ENCODE results near the gene TCF7L2. TPM values are rescaled to one million over a fixed set of nuclear protein-coding genes. Genes with fewer than 3 reads are reported as not detected.
A peak's percentile ranks its signal among the peaks of the same experiment; 100 is the strongest.

The TCF7L2 gene
- total RNA-seq, 8 experiments from 2014 or later = 2.2 to 62.9 (median 7.5) TPM

- in situ Hi-C loops (cut with MboI; ENCODE audit: low pct_unique_long_range_greater_than_20kb in 2 of 9, low sequenced_read_pairs in 9 of 9, unreplicated experiment in 9 of 9) = no loop called here
- no peak overlapping the region for H3K27ac ChIP-seq
- no peak overlapping the region for H3K4me3 ChIP-seq
- peak in 3 of 8 experiments; percentile 50 to 71 (median 65) for ATAC-seq (replicated peaks in 6 of 8)
- H3K4me1 ChIP-seq (replicated peaks in 1 of 2) = peaks cover 4 to 8% of the 10 kb centered on the region in 2 donors
- WGBS, 10 experiments = 3 to 100% (median 40%) methylated on average over 1 to 8 of the region's 8 CpGs; no CpG with 5 or more reads in 1 of the 10 experiments
Observed at GRCh38 chr10:113007821-113008220, 57.8 kb downstream of the TCF7L2 start.

GRCh38 chr10:113011592-113012374, 61.7 kb downstream of the TCF7L2 start:
- WGBS, 10 experiments = 65 to 100% (median 92%) methylated on average over 1 to 12 of the region's 12 CpGs
- in situ Hi-C loops (cut with MboI; ENCODE audit: low pct_unique_long_range_greater_than_20kb in 2 of 9, low sequenced_read_pairs in 9 of 9, unreplicated experiment in 9 of 9) = no loop called here
- ATAC-seq (replicated peaks in 6 of 8) = no peak

GRCh38 chr10:113015201-113015600, 65.2 kb downstream of the TCF7L2 start:
- in situ Hi-C loops (cut with MboI; ENCODE audit: low pct_unique_long_range_greater_than_20kb in 2 of 9, low sequenced_read_pairs in 9 of 9, unreplicated experiment in 9 of 9) = no loop called here
- H3K27ac ChIP-seq = no peak overlapping the region
- ATAC-seq (replicated peaks in 6 of 8) = no peak
- 60 to 100% (median 77%) methylated on average over 1 to 4 of the region's 4 CpGs; no CpG with 5 or more reads in 4 of the 10 experiments for WGBS, 10 experiments
- peaks cover 20 to 27% of the 10 kb centered on the region in 2 donors for H3K4me1 ChIP-seq (replicated peaks in 1 of 2)
- no peak overlapping the region for H3K4me3 ChIP-seq

More at GRCh38 chr10:113011592-113012374, 61.7 kb downstream of the TCF7L2 start:
- Histone ChIP-seq H3K27ac (no peak overlapping the region), H3K4me1 (replicated peaks in 1 of 2) (peaks cover 6 to 9% of the 10 kb centered on the region in 2 donors), H3K4me3 (no peak overlapping the region)

- ATAC-seq (replicated peaks in 6 of 8) = peak in 2 of 8 experiments; percentile 20 to 61
- Histone ChIP-seq H3K4me3 (no peak overlapping the region), H3K27ac (no peak overlapping the region), H3K4me1 (replicated peaks in 1 of 2) (peaks cover 22 to 40% of the 10 kb centered on the region in 2 donors)
- WGBS, 10 experiments = 49 to 100% (median 76%) methylated on average over 2 to 4 of the region's 5 CpGs; no CpG with 5 or more reads in 4 of the 10 experiments
- in situ Hi-C loops (cut with MboI; ENCODE audit: low pct_unique_long_range_greater_than_20kb in 2 of 9, low sequenced_read_pairs in 9 of 9, unreplicated experiment in 9 of 9) = no loop called here
Observed at GRCh38 chr10:113017376-113017775, 67.3 kb downstream of the TCF7L2 start.

GRCh38 chr10:113018034-113018433, 68.0 kb downstream of the TCF7L2 start:
- in situ Hi-C loops (cut with MboI; ENCODE audit: low pct_unique_long_range_greater_than_20kb in 2 of 9, low sequenced_read_pairs in 9 of 9, unreplicated experiment in 9 of 9) = no loop called here
- H3K4me3 ChIP-seq = no peak overlapping the region
- ATAC-seq (replicated peaks in 6 of 8) = no peak
- peaks cover 22 to 40% of the 10 kb centered on the region in 2 donors for H3K4me1 ChIP-seq (replicated peaks in 1 of 2)
- H3K27ac ChIP-seq = no peak overlapping the region
- WGBS, 10 experiments = 80 to 100% (median 92%) methylated on average over 2 to 3 of the region's 3 CpGs; no CpG with 5 or more reads in 4 of the 10 experiments

- Histone ChIP-seq H3K4me3 (no peak overlapping the region), H3K4me1 (replicated peaks in 1 of 2) (peaks cover 22 to 40% of the 10 kb centered on the region in 2 donors), H3K27ac (no peak overlapping the region)
- no peak for ATAC-seq (replicated peaks in 6 of 8)
- 0 to 100% (median 42%) methylated on average over 1 to 8 of the region's 8 CpGs; no CpG with 5 or more reads in 2 of the 10 experiments for WGBS, 10 experiments
- in situ Hi-C loops (cut with MboI; ENCODE audit: low pct_unique_long_range_greater_than_20kb in 2 of 9, low sequenced_read_pairs in 9 of 9, unreplicated experiment in 9 of 9) = no loop called here
Observed at GRCh38 chr10:113019096-113019495, 69.0 kb downstream of the TCF7L2 start.

- Histone ChIP-seq H3K27ac (no peak overlapping the region), H3K4me1 (replicated peaks in 1 of 2) (peaks cover 22 to 40% of the 10 kb centered on the region in 2 donors), H3K4me3 (no peak overlapping the region)
- 17 to 88% (median 55%) methylated on average over 1 to 9 of the region's 12 CpGs for WGBS, 10 experiments
- in situ Hi-C loops (cut with MboI; ENCODE audit: low pct_unique_long_range_greater_than_20kb in 2 of 9, low sequenced_read_pairs in 9 of 9, unreplicated experiment in 9 of 9) = no loop called here
- ATAC-seq (replicated peaks in 6 of 8) = peak in 3 of 8 experiments; percentile 4 to 23 (median 16)
Observed at GRCh38 chr10:113019692-113020474, 69.8 kb downstream of the TCF7L2 start.

- in situ Hi-C loops (cut with MboI; ENCODE audit: low pct_unique_long_range_greater_than_20kb in 2 of 9, low sequenced_read_pairs in 9 of 9, unreplicated experiment in 9 of 9) = no loop called here
Observed at GRCh38 chr10:113020475-113020753, 70.4 kb downstream of the TCF7L2 start.

GRCh38 chr10:113020838-113021237, 70.8 kb downstream of the TCF7L2 start:
- Histone ChIP-seq H3K4me1 (replicated peaks in 1 of 2) (peaks cover 22 to 40% of the 10 kb centered on the region in 2 donors), H3K27ac (no peak overlapping the region), H3K4me3 (no peak overlapping the region)
- in situ Hi-C loops (cut with MboI; ENCODE audit: low pct_unique_long_range_greater_than_20kb in 2 of 9, low sequenced_read_pairs in 9 of 9, unreplicated experiment in 9 of 9) = no loop called here
- WGBS, 10 experiments = 47 to 100% (median 76%) methylated on average over 1 to 7 of the region's 7 CpGs; no CpG with 5 or more reads in 2 of the 10 experiments
- peak in 5 of 8 experiments; percentile 35 to 72 (median 53) for ATAC-seq (replicated peaks in 6 of 8)

More at GRCh38 chr10:113020475-113020753, 70.4 kb downstream of the TCF7L2 start:
- Histone ChIP-seq H3K27ac (no peak overlapping the region), H3K4me1 (replicated peaks in 1 of 2) (peaks cover 22 to 40% of the 10 kb centered on the region in 2 donors), H3K4me3 (no peak overlapping the region)
- 83 to 90% methylated on average over 1 to 2 of the region's 2 CpGs; no CpG with 5 or more reads in 8 of the 10 experiments for WGBS, 10 experiments
- peak in 1 of 8 experiments; percentile 12 for ATAC-seq (replicated peaks in 6 of 8)

GRCh38 chr10:113021268-113022040, 71.4 kb downstream of the TCF7L2 start:
- WGBS, 10 experiments = 30 to 100% (median 79%) methylated on average over 2 to 9 of the region's 9 CpGs
- in situ Hi-C loops (cut with MboI; ENCODE audit: low pct_unique_long_range_greater_than_20kb in 2 of 9, low sequenced_read_pairs in 9 of 9, unreplicated experiment in 9 of 9) = no loop called here
- Histone ChIP-seq H3K4me3 (no peak overlapping the region), H3K4me1 (replicated peaks in 1 of 2) (peaks cover 17 to 37% of the 10 kb centered on the region in 2 donors), H3K27ac (no peak overlapping the region)
- ATAC-seq (replicated peaks in 6 of 8) = peak in 1 of 8 experiments; percentile 16

GRCh38 chr10:113022265-113022664, 72.2 kb downstream of the TCF7L2 start:
- WGBS, 10 experiments = 40 to 100% (median 89%) methylated on average over 1 to 7 of the region's 7 CpGs; no CpG with 5 or more reads in 3 of the 10 experiments
- ATAC-seq (replicated peaks in 6 of 8) = peak in 2 of 8 experiments; percentile 26 to 35
- H3K4me1 ChIP-seq (replicated peaks in 1 of 2) = peaks cover 15 to 43% of the 10 kb centered on the region in 2 donors

GRCh38 chr10:113023017-113023416, 73.0 kb downstream of the TCF7L2 start:
- peaks cover 22 to 51% of the 10 kb centered on the region in 2 donors for H3K4me1 ChIP-seq (replicated peaks in 1 of 2)
- H3K4me3 ChIP-seq = no peak overlapping the region
- WGBS, 10 experiments = 73 to 100% (median 98%) methylated on average over 2 to 6 of the region's 6 CpGs; no CpG with 5 or more reads in 2 of the 10 experiments
- ATAC-seq (replicated peaks in 6 of 8) = no peak
- H3K27ac ChIP-seq = no peak overlapping the region
- in situ Hi-C loops (cut with MboI; ENCODE audit: low pct_unique_long_range_greater_than_20kb in 2 of 9, low sequenced_read_pairs in 9 of 9, unreplicated experiment in 9 of 9) = no loop called here

More at GRCh38 chr10:113022265-113022664, 72.2 kb downstream of the TCF7L2 start:
- H3K27ac ChIP-seq = no peak overlapping the region
- H3K4me3 ChIP-seq = no peak overlapping the region
- in situ Hi-C loops (cut with MboI; ENCODE audit: low pct_unique_long_range_greater_than_20kb in 2 of 9, low sequenced_read_pairs in 9 of 9, unreplicated experiment in 9 of 9) = no loop called here
